Colonic mucosa (tissue), 4 donors: Measurements from ENCODE around the gene TRIM33. TPM values are rescaled to one million over a fixed set of nuclear protein-coding genes. Genes with fewer than 3 reads are reported as not detected.

ENCODE experiments used
- DNase-seq: peaks from one replicate; pipeline ENCODE4 v3.0.0-alpha.2; 2020
- H3K27ac ChIP-seq: fragments of 200-600 bp; one replicate; pipeline ENCODE4 v1.8.0; 2021
- H3K27me3 ChIP-seq: fragments of 200-600 bp; one replicate; pipeline ENCODE4 v1.8.0; 2021
- H3K36me3 ChIP-seq: fragments of 200-600 bp; one replicate; pipeline ENCODE4 v1.8.0; 2021
- H3K4me1 ChIP-seq: fragments of 200-600 bp; one replicate; pipeline ENCODE4 v1.8.0; 2021; ENCODE audit warnings: mild to moderate bottlenecking
- H3K4me3 ChIP-seq: fragments of 200-600 bp; one replicate; pipeline ENCODE4 v1.8.0; 2021
- H3K9ac ChIP-seq, 2 donors: one replicate each; pipeline ENCODE4 v1.7.0; 2013; ENCODE audit warnings: control low read depth in 2 of 2, low read depth in 2 of 2, low read length in 2 of 2
- H3K9me3 ChIP-seq: fragments of 200-600 bp; one replicate; pipeline ENCODE4 v1.8.0; 2021
- intact Hi-C: fragments of 100-400 bp; cut with DNase I; formaldehyde crosslinking; loops from one replicate; pipeline ENCODE4 v1.14.1; 2022
- total RNA-seq, 2 donors: library from RNA; stranded (reverse); fragmentation: NEBNext Ultra II Directional in 1 of 2; extraction: Animal tissue kit (Norgen Biotek cat#: 25700) in 1 of 2; gene quantifications; one replicate each; pipeline ENCODE4 v1.2.1, GENCODE V29; 2021
- TF ChIP-seq, protein P1 (sequence below): fragments of 200-600 bp; IDR thresholded peaks from one replicate; pipeline ENCODE4 v1.8.0; 2022; ENCODE audit warnings: antibody characterized with exemption, mild to moderate bottlenecking
- donor health status: healthy.
- donor health status: DM: no; HTN: no; CAD: no.
- donor health status: DM: no; HTN: no; CAD: no.

TRIM33 gene
- total RNA-seq, 2 donors from 2014 or later, result 26.7 to 29.2 TPM

DNA sequence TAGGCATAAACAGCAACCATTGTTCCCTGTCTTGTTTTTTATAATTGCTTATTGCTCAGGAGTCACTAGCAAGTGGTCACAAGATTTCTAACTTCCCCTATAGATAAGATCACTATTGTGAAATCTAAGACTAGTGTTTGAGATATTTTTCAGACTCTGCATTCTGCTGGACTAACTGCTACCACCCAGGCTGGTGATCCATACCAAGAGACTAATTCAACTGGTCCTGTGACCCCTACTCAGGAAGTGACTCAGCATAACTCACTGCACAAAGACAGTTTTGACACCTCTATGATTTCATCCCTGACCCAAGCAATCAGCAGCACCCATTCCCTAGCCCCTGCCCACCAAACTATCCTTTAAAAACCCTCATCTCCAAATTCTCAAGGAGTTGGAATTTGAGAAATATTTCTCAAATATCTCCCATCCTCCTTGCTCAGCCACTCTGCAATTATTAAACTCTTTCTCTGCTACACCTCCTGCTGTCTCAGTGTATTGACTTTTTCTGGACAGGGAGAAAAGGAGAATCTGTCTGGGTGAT is 52.7 kb downstream of the TRIM33 start:
- Histone ChIP-seq H3K4me3 (no peak overlapping the region), H3K27me3 (no peaks in the 10 kb centered on the region), H3K36me3 (no peaks in the 10 kb centered on the region), H3K4me1 (no peaks in the 10 kb centered on the region), H3K27ac (no peak overlapping the region), H3K9ac (no peak overlapping the region), H3K9me3 (no peaks in the 10 kb centered on the region)
- DNase-seq, result no peak
- TF ChIP-seq, protein P1, sequence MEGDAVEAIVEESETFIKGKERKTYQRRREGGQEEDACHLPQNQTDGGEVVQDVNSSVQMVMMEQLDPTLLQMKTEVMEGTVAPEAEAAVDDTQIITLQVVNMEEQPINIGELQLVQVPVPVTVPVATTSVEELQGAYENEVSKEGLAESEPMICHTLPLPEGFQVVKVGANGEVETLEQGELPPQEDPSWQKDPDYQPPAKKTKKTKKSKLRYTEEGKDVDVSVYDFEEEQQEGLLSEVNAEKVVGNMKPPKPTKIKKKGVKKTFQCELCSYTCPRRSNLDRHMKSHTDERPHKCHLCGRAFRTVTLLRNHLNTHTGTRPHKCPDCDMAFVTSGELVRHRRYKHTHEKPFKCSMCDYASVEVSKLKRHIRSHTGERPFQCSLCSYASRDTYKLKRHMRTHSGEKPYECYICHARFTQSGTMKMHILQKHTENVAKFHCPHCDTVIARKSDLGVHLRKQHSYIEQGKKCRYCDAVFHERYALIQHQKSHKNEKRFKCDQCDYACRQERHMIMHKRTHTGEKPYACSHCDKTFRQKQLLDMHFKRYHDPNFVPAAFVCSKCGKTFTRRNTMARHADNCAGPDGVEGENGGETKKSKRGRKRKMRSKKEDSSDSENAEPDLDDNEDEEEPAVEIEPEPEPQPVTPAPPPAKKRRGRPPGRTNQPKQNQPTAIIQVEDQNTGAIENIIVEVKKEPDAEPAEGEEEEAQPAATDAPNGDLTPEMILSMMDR, result no peak
- intact Hi-C loops, result no loop called here

DNA sequence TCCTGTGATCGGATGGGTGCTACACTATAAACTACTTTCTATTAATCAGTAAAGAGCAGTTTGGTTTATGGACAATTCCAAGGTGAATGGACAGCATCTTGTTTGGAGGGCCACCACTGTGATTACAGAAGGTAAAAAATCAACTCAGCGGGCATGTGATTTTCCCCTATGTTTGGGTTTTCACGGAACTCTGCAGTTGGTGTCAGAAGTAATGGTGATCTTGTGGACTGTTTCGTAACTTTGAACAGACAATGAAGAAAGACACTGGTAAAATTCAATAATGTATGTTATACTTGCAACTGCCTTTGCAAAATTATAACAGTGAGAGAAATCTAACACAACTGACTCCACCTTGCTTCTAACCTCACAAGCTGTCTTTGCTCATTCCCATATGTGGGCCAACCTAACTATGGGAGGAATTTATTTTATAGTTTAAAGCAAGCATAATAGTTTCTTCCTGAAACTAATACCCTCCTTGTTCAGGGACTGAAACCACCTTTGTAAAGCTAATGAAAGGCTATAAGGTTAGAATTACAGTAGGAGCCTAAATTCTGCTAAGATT is 53.2 kb downstream of the TRIM33 start:
- no peaks in the 10 kb centered on the region for H3K4me1 ChIP-seq
- intact Hi-C loops, result no loop called here
- no peak overlapping the region for H3K4me3 ChIP-seq
- H3K9me3 ChIP-seq, result no peaks in the 10 kb centered on the region
- no peaks in the 10 kb centered on the region for H3K36me3 ChIP-seq
- H3K27me3 ChIP-seq, result no peaks in the 10 kb centered on the region
- no peak for DNase-seq
- H3K27ac ChIP-seq, result no peak overlapping the region
- no peak overlapping the region for H3K9ac ChIP-seq
- TF ChIP-seq, protein P1, result no peak

DNA sequence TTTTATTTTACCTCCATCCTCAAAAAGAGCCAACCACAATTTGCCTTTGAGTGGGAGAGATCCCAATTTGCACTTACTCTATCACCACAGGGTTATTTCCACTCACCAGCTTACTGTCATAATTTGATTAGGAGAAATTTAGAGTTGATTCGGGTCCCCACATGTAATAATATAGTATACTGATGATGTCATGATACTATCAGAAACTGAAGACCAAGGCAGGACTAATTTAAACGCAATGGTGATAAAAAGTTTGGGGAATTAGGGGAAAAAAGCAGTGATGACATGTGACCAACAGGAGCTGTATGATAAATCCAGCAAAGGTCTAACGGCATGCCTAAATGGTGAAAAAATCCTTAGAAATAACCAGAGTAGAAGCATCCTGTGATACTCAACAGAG is 54.4 kb downstream of the TRIM33 start:
- H3K4me1 ChIP-seq, result no peaks in the 10 kb centered on the region
- intact Hi-C loops, result no loop called here
- no peak overlapping the region for H3K27ac ChIP-seq
- no peaks in the 10 kb centered on the region for H3K27me3 ChIP-seq
- no peak for DNase-seq
- H3K4me3 ChIP-seq, result no peak overlapping the region
- H3K9me3 ChIP-seq, result no peaks in the 10 kb centered on the region
- H3K9ac ChIP-seq, result no peak overlapping the region
- TF ChIP-seq, protein P1, result no peak
- no peaks in the 10 kb centered on the region for H3K36me3 ChIP-seq

DNA sequence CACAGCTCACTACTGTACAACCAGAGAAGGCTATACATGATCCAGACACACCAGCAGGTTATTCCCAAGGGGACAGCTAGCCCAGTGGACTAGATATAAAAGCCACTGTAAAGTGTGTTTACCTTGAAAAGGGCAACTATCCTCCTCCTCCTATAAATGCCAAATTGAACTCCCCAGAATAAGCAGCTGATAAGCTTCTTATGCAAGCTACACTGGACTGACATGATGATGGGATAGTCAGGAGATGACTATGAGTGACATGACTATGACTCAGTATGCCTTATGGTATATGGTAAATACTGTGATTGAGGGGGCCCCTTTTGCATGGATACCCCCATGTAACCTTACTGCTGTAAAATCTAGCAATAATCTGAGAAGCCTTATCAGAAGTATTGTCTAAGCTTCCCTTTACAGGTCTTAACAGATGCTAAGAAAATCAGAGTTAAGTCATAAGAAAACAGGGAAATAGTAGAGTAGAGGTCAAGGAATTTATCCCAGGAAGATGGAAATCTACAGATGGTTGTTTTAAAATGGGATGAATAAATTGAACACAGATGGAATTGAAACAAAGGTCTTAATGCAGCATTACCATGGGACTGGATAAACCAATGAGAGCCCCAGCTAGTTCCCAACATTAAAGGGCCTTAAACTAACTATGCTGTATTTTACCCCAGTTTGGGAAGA is 55.8 kb downstream of the TRIM33 start:
- H3K9me3 ChIP-seq, result no peaks in the 10 kb centered on the region
- H3K27ac ChIP-seq, result no peak overlapping the region
- intact Hi-C loops, result no loop called here
- no peak overlapping the region for H3K9ac ChIP-seq
- TF ChIP-seq, protein P1, result no peak
- H3K4me3 ChIP-seq, result no peak overlapping the region
- H3K27me3 ChIP-seq, result no peaks in the 10 kb centered on the region
- H3K4me1 ChIP-seq, result no peaks in the 10 kb centered on the region
- DNase-seq, result no peak
- H3K36me3 ChIP-seq, result no peaks in the 10 kb centered on the region

DNA sequence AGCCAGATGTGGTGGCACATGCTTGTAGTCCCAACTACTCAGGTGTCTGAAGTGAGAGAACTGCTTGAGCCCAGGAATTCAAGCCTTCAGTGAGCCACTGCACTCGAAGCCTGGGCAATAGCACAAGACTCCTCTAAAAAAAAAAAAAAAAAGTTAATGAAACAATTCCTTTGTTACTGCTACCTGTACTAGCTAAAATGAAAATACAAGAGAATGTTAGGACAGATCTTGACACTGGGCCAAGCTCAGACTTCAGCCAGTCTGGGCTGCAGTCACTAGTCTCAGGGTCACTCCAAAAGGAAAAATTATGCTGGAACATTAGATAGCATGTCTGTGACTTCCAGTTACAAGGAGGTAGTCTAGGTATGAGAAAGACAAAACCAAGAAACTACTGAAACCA is 56.5 kb downstream of the TRIM33 start:
- no peak for DNase-seq
- Histone ChIP-seq H3K4me3 (no peak overlapping the region), H3K36me3 (no peaks in the 10 kb centered on the region), H3K9me3 (no peaks in the 10 kb centered on the region), H3K4me1 (no peaks in the 10 kb centered on the region), H3K27ac (no peak overlapping the region), H3K27me3 (no peaks in the 10 kb centered on the region), H3K9ac (no peak overlapping the region)
- TF ChIP-seq, protein P1, result no peak
- intact Hi-C loops, result no loop called here
